Naive B cell (primary cell): ENCODE measurements around the gene FES. TPM values are rescaled to one million over a fixed set of nuclear protein-coding genes. Genes with fewer than 3 reads are reported as not detected.
A peak's percentile ranks its signal among the peaks of the same experiment; 100 is the strongest.
"Not testable (repeated sequence)": the region's sequence is repeated elsewhere in the genome, so short reads cannot be mapped to it uniquely, and the experiment has no call there.

Experiments
- ATAC-seq, 2 donors: fragments of 150-1000 bp; cut with Tn5 transposase; 2 replicates each; pipeline ENCODE4 v1.10.0; 2021; ENCODE audit warnings: low read depth in 2 of 2, mild to moderate bottlenecking in 2 of 2, moderate library complexity in 2 of 2
- DNase-seq: peaks from one replicate; pipeline ENCODE4 v3.0.0; 2022
- H3K27ac Mint-ChIP-seq, 6 donors: one replicate each; pipeline ENCODE4 v1.8.0; 2020 to 2022; ENCODE audit warnings: mild to moderate bottlenecking in 6 of 6, mixed read lengths in 6 of 6, moderate library complexity in 5 of 6, inconsistent platforms in 2 of 6
- H3K27me3 Mint-ChIP-seq, 3 donors: one replicate each; pipeline ENCODE4 v1.8.0; 2021 to 2022; ENCODE audit warnings: mixed read lengths in 3 of 3, mild to moderate bottlenecking in 1 of 3
- H3K36me3 Mint-ChIP-seq, 2 donors: one replicate each; pipeline ENCODE4 v1.8.0; 2020 to 2022; ENCODE audit warnings: mixed read lengths in 2 of 2, inconsistent platforms in 1 of 2, mild to moderate bottlenecking in 1 of 2
- H3K4me1 Mint-ChIP-seq, 3 donors: one replicate each; pipeline ENCODE4 v1.8.0; 2020 to 2022; ENCODE audit warnings: mixed read lengths in 3 of 3, inconsistent platforms in 1 of 3, mild to moderate bottlenecking in 1 of 3, moderate library complexity in 1 of 3
- H3K4me3 Mint-ChIP-seq, 8 donors: one replicate each; pipeline ENCODE4 v1.8.0; 2020 to 2022; ENCODE audit warnings: mild to moderate bottlenecking in 8 of 8, mixed read lengths in 8 of 8, moderate library complexity in 8 of 8, inconsistent platforms in 2 of 8
- H3K9me3 Mint-ChIP-seq, 7 donors: one replicate each; pipeline ENCODE4 v1.8.0; 2020 to 2022; ENCODE audit warnings: mixed read lengths in 7 of 7, mild to moderate bottlenecking in 5 of 7, inconsistent platforms in 2 of 7, moderate library complexity in 1 of 7
- polyA plus RNA-seq, 6 donors: library from polyadenylated mRNA; unstranded; fragments of 300-500 nt; fragmentation: Illumina TruSeq; gene quantifications; one replicate each; pipeline ENCODE4 v1.2.3, GENCODE V29; 2021; ENCODE audit warnings: low read depth in 6 of 6

The FES gene
- polyA plus RNA-seq, 6 donors from 2014 or later = 4.1 to 17.2 (median 7.9) TPM

- peaks cover 22 to 28% (median 27%) of the 10 kb centered on the region in 3 donors for H3K4me1 Mint-ChIP-seq
- no peaks in the 10 kb centered on the region for H3K9me3 Mint-ChIP-seq
- ATAC-seq (no peak), DNase-seq (no peak)
- no peak overlapping the region for H3K27ac Mint-ChIP-seq
- H3K27me3 Mint-ChIP-seq = no peaks in the 10 kb centered on the region
- no peaks in the 10 kb centered on the region for H3K36me3 Mint-ChIP-seq
- H3K4me3 Mint-ChIP-seq = no peak overlapping the region
Measured at GRCh38 chr15:90893175-90894090, 9.1 kb downstream of the FES start.

GRCh38 chr15:90895571-90896117 is 11.3 kb downstream of the FES start:
- H3K27me3 Mint-ChIP-seq = no peaks in the 10 kb centered on the region
- no peaks in the 10 kb centered on the region for H3K36me3 Mint-ChIP-seq
- H3K9me3 Mint-ChIP-seq = no peaks in the 10 kb centered on the region
- H3K4me1 Mint-ChIP-seq = peaks cover 28 to 30% (median 29%) of the 10 kb centered on the region in 3 donors
- H3K4me3 Mint-ChIP-seq = peak overlapping the region in 5 of 8 donors; percentile 9 to 80 (median 48)
- no peak for ATAC-seq
- H3K27ac Mint-ChIP-seq = no peak overlapping the region
- no peak for DNase-seq

- H3K36me3 Mint-ChIP-seq, H3K27me3 Mint-ChIP-seq, H3K9me3 Mint-ChIP-seq: not testable (repeated sequence)
- H3K27ac Mint-ChIP-seq = peak overlapping the region in 5 of 6 donors; percentile 29 to 88 (median 83)
- peaks cover 37 to 41% (median 41%) of the 10 kb centered on the region in 3 donors for H3K4me1 Mint-ChIP-seq
- H3K4me3 Mint-ChIP-seq = peak overlapping the region; percentile 1 to 80 (median 52)
- ATAC-seq (peak; percentile 94 to 96), DNase-seq (peak; percentile 56)
Measured at GRCh38 chr15:90897131-90897655, 12.9 kb downstream of the FES start.

GRCh38 chr15:90901175-90902039 is 17.1 kb downstream of the FES start:
- ATAC-seq (no peak), DNase-seq (no peak)
- peaks cover 45 to 50% (median 47%) of the 10 kb centered on the region in 3 donors for H3K4me1 Mint-ChIP-seq
- no peaks in the 10 kb centered on the region for H3K9me3 Mint-ChIP-seq
- H3K27ac Mint-ChIP-seq = peak overlapping the region; percentile 55 to 88 (median 82)
- H3K27me3 Mint-ChIP-seq = no peaks in the 10 kb centered on the region
- peaks cover 10 to 14% of the 10 kb centered on the region in 2 donors for H3K36me3 Mint-ChIP-seq
- H3K4me3 Mint-ChIP-seq = peak overlapping the region; percentile 82 to 94 (median 91)

GRCh38 chr15:90902040-90902839 is 17.9 kb downstream of the FES start:
- H3K4me3 Mint-ChIP-seq = peak overlapping the region; percentile 82 to 94 (median 91)
- no peaks in the 10 kb centered on the region for H3K9me3 Mint-ChIP-seq
- ATAC-seq (peak; percentile 74), DNase-seq (peak; percentile 75)
- H3K27me3 Mint-ChIP-seq = no peaks in the 10 kb centered on the region
- H3K27ac Mint-ChIP-seq = peak overlapping the region; percentile 69 to 92 (median 86)
- peaks cover 36 to 41% (median 39%) of the 10 kb centered on the region in 3 donors for H3K4me1 Mint-ChIP-seq
- peaks cover 11 to 14% of the 10 kb centered on the region in 2 donors for H3K36me3 Mint-ChIP-seq

- DNase-seq (peak; percentile 61), ATAC-seq (peak; percentile 57 to 62)
- Mint-ChIP-seq H3K4me3 (peak within 1 kb of the TSS; percentile 82 to 95 (median 92)), H3K9me3 (no peaks in the 10 kb centered on the region), H3K4me1 (peaks cover 28 to 33% (median 33%) of the 10 kb centered on the region in 3 donors), H3K27me3 (no peaks in the 10 kb centered on the region), H3K27ac (peak within 1 kb of the TSS; percentile 72 to 92 (median 88)), H3K36me3 (peaks cover 14 to 20% of the 10 kb centered on the region in 2 donors)
Measured at GRCh38 chr15:90902840-90903732, 18.8 kb downstream of the FES start, which contains the start of gene MAN2A2. TSS of gene MAN2A2 (plus strand) at chr15:90903302. CDS start at chr15:90904208, 906 bp downstream.

GRCh38 chr15:90903733-90904536 is 19.6 kb downstream of the FES start:
- no peak for DNase-seq
- ATAC-seq = no peak
- Mint-ChIP-seq H3K27ac (peak overlapping the region in 3 of 6 donors; percentile 42 to 89 (median 69)), H3K4me3 (peak overlapping the region; percentile 76 to 95 (median 90)), H3K9me3 (no peaks in the 10 kb centered on the region), H3K4me1 (peaks cover 28 to 29% (median 29%) of the 10 kb centered on the region in 3 donors), H3K36me3 (peaks cover 14 to 21% of the 10 kb centered on the region in 2 donors), H3K27me3 (no peaks in the 10 kb centered on the region)

GRCh38 chr15:90904746-90905145 is 20.4 kb downstream of the FES start:
- no peak for DNase-seq
- H3K4me3 Mint-ChIP-seq = peak overlapping the region in 5 of 8 donors; percentile 35 to 84 (median 54)
- H3K9me3 Mint-ChIP-seq = no peaks in the 10 kb centered on the region
- peaks cover 14 to 21% of the 10 kb centered on the region in 2 donors for H3K36me3 Mint-ChIP-seq
- no peak overlapping the region for H3K27ac Mint-ChIP-seq
- ATAC-seq = no peak
- peaks cover 25 to 29% (median 28%) of the 10 kb centered on the region in 3 donors for H3K4me1 Mint-ChIP-seq
- H3K27me3 Mint-ChIP-seq = no peaks in the 10 kb centered on the region

GRCh38 chr15:90905306-90906180 is 21.2 kb downstream of the FES start:
- no peak overlapping the region for H3K27ac Mint-ChIP-seq
- no peak for DNase-seq
- H3K4me1 Mint-ChIP-seq = peaks cover 25 to 29% (median 28%) of the 10 kb centered on the region in 3 donors
- ATAC-seq = no peak
- H3K9me3 Mint-ChIP-seq = no peaks in the 10 kb centered on the region
- no peaks in the 10 kb centered on the region for H3K27me3 Mint-ChIP-seq
- peaks cover 14 to 21% of the 10 kb centered on the region in 2 donors for H3K36me3 Mint-ChIP-seq
- H3K4me3 Mint-ChIP-seq = peak overlapping the region in 3 of 8 donors; percentile 32 to 84 (median 37)

GRCh38 chr15:90906181-90906849 is 22.0 kb downstream of the FES start:
- H3K27ac Mint-ChIP-seq = no peak overlapping the region
- peaks cover 14 to 21% of the 10 kb centered on the region in 2 donors for H3K36me3 Mint-ChIP-seq

More at GRCh38 chr15:90906181-90906849, 22.0 kb downstream of the FES start:
- no peaks in the 10 kb centered on the region for H3K27me3 Mint-ChIP-seq
- H3K4me1 Mint-ChIP-seq = peaks cover 22 to 25% (median 24%) of the 10 kb centered on the region in 3 donors
- DNase-seq (no peak), ATAC-seq (no peak)
- H3K9me3 Mint-ChIP-seq = no peaks in the 10 kb centered on the region
- H3K4me3 Mint-ChIP-seq = peak overlapping the region in 2 of 8 donors; percentile 12 to 29
